ENCODE measurements around the gene HCAR3. TPM values are rescaled to one million over a fixed set of nuclear protein-coding genes. Genes with fewer than 3 reads are reported as not detected.
"Not testable (repeated sequence)": the region's sequence is repeated elsewhere in the genome, so short reads cannot be mapped to it uniquely, and the experiment has no call there.

Gene HCAR3
- polyA plus RNA-seq, 1 donor from 2014 or later = not detected

- Mint-ChIP-seq H3K36me3 (no peaks in the 10 kb centered on the region), H3K27ac (peak within 1 kb of the TSS in 1 of 3 donors; percentile 63), H3K27me3 (peaks cover 21% of the 10 kb centered on the region), H3K4me1 (peaks cover 24 to 34% (median 25%) of the 10 kb centered on the region in 3 donors), H3K4me3 (no peak within 1 kb of the TSS), H3K9me3 (peaks cover 0 to 1% (median 0%) of the 10 kb centered on the region in 3 donors)
Observed at GRCh38 chr12:122730215-122731014, 13.8 kb upstream of the HCAR3 start, which contains the start of gene HCAR1. TSS of gene HCAR1 (minus strand) at chr12:122730844. CDS start at chr12:122730339, 505 bp downstream.

- H3K9me3 Mint-ChIP-seq = peaks cover 0 to 1% (median 0%) of the 10 kb centered on the region in 3 donors
- no peak overlapping the region for H3K4me3 Mint-ChIP-seq
- H3K4me1 Mint-ChIP-seq = peaks cover 29 to 41% (median 31%) of the 10 kb centered on the region in 3 donors
- H3K27ac Mint-ChIP-seq = no peak overlapping the region
- peaks cover 21% of the 10 kb centered on the region for H3K27me3 Mint-ChIP-seq
- H3K36me3 Mint-ChIP-seq = no peaks in the 10 kb centered on the region
Observed at GRCh38 chr12:122729583-122730214, 13.1 kb upstream of the HCAR3 start.

- Mint-ChIP-seq H3K9me3 (peaks cover 0 to 1% (median 0%) of the 10 kb centered on the region in 3 donors), H3K27me3 (peaks cover 24% of the 10 kb centered on the region), H3K36me3 (no peaks in the 10 kb centered on the region), H3K4me1 (peaks cover 15 to 22% (median 18%) of the 10 kb centered on the region in 3 donors), H3K27ac (no peak overlapping the region), H3K4me3 (peak overlapping the region in 1 of 4 donors; percentile 40)
Observed at GRCh38 chr12:122726080-122726558, 9.5 kb upstream of the HCAR3 start.

- H3K9me3 Mint-ChIP-seq = peaks cover 0 to 4% (median 0%) of the 10 kb centered on the region in 3 donors
- H3K27ac Mint-ChIP-seq = peak overlapping the region in 1 of 3 donors; percentile 59
- H3K36me3 Mint-ChIP-seq = no peaks in the 10 kb centered on the region
- H3K27me3 Mint-ChIP-seq = peaks cover 23% of the 10 kb centered on the region
- peaks cover 18 to 22% (median 20%) of the 10 kb centered on the region in 3 donors for H3K4me1 Mint-ChIP-seq
- H3K4me3 Mint-ChIP-seq = peak overlapping the region in 1 of 4 donors; percentile 40
Observed at GRCh38 chr12:122725452-122726079, 9.0 kb upstream of the HCAR3 start.

GRCh38 chr12:122724641-122725243, 8.1 kb upstream of the HCAR3 start:
- Mint-ChIP-seq H3K27ac (peak overlapping the region in 2 of 3 donors; percentile 59 to 90), H3K4me3 (peak overlapping the region in 1 of 4 donors; percentile 78), H3K4me1 (peaks cover 21 to 24% (median 22%) of the 10 kb centered on the region in 3 donors), H3K27me3 (peaks cover 21% of the 10 kb centered on the region), H3K9me3 (peaks cover 0 to 4% (median 0%) of the 10 kb centered on the region in 3 donors), H3K36me3 (no peaks in the 10 kb centered on the region)

GRCh38 chr12:122722387-122722786, 5.8 kb upstream of the HCAR3 start:
- Mint-ChIP-seq H3K36me3 (no peaks in the 10 kb centered on the region), H3K27ac (no peak overlapping the region), H3K4me3 (no peak overlapping the region), H3K9me3 (peaks cover 0 to 4% (median 2%) of the 10 kb centered on the region in 3 donors), H3K4me1 (peaks cover 16 to 27% (median 22%) of the 10 kb centered on the region in 3 donors), H3K27me3 (peaks cover 22% of the 10 kb centered on the region)

- Mint-ChIP-seq H3K9me3 (peaks cover 0 to 4% (median 2%) of the 10 kb centered on the region in 3 donors), H3K27ac (no peak overlapping the region), H3K27me3 (peaks cover 28% of the 10 kb centered on the region), H3K4me1 (peaks cover 12 to 29% (median 24%) of the 10 kb centered on the region in 3 donors), H3K36me3 (no peaks in the 10 kb centered on the region), H3K4me3 (peak overlapping the region in 2 of 4 donors; percentile 38 to 76)
Observed at GRCh38 chr12:122721057-122721545, 4.5 kb upstream of the HCAR3 start.

GRCh38 chr12:122715211-122715610, 1.4 kb downstream of the HCAR3 start:
- H3K36me3 Mint-ChIP-seq, H3K9me3 Mint-ChIP-seq, H3K27ac Mint-ChIP-seq: not testable (repeated sequence)
- Mint-ChIP-seq H3K4me3 (peak overlapping the region in 1 of 4 donors; percentile 49), H3K27me3 (peaks cover 19% of the 10 kb centered on the region), H3K4me1 (peaks cover 0 to 12% (median 11%) of the 10 kb centered on the region in 3 donors)

GRCh38 chr12:122713491-122714188, 3.0 kb downstream of the HCAR3 start:
- H3K4me3 Mint-ChIP-seq, H3K4me1 Mint-ChIP-seq, H3K27ac Mint-ChIP-seq, H3K36me3 Mint-ChIP-seq, H3K9me3 Mint-ChIP-seq: not testable (repeated sequence)
- peaks cover 14% of the 10 kb centered on the region for H3K27me3 Mint-ChIP-seq

- not testable (repeated sequence) for H3K27me3 Mint-ChIP-seq, H3K9me3 Mint-ChIP-seq, H3K27ac Mint-ChIP-seq, H3K4me1 Mint-ChIP-seq, H3K36me3 Mint-ChIP-seq
- peak overlapping the region in 1 of 4 donors; percentile 41 for H3K4me3 Mint-ChIP-seq
Observed at GRCh38 chr12:122711266-122711665, 5.3 kb downstream of the HCAR3 start.

GRCh38 chr12:122710341-122710740, 6.3 kb downstream of the HCAR3 start:
- not testable (repeated sequence) for H3K27me3 Mint-ChIP-seq, H3K4me3 Mint-ChIP-seq, H3K9me3 Mint-ChIP-seq, H3K36me3 Mint-ChIP-seq, H3K4me1 Mint-ChIP-seq, H3K27ac Mint-ChIP-seq

- H3K27ac Mint-ChIP-seq, H3K36me3 Mint-ChIP-seq, H3K4me3 Mint-ChIP-seq, H3K9me3 Mint-ChIP-seq, H3K27me3 Mint-ChIP-seq, H3K4me1 Mint-ChIP-seq: not testable (repeated sequence)
Observed at GRCh38 chr12:122709287-122709686, 7.3 kb downstream of the HCAR3 start.

GRCh38 chr12:122703841-122704240, 12.8 kb downstream of the HCAR3 start:
- not testable (repeated sequence) for H3K4me1 Mint-ChIP-seq, H3K36me3 Mint-ChIP-seq, H3K4me3 Mint-ChIP-seq, H3K27me3 Mint-ChIP-seq, H3K9me3 Mint-ChIP-seq, H3K27ac Mint-ChIP-seq
